Measurements from ENCODE around the gene BCL2L13.

BCL2L13 gene

GRCh38 chr22:17705546-17705945, 67.0 kb downstream of the BCL2L13 start:
- Histone ChIP-seq H3K36me3 (ENCODE audit: insufficient read depth, insufficient read length, low read length) (peaks cover 21% of the 10 kb centered on the region), H3K4me1 (ENCODE audit: insufficient read depth, insufficient read length) (no peaks in the 10 kb centered on the region), H3K9me3 (ENCODE audit: insufficient read depth, low read length) (no peaks in the 10 kb centered on the region), H3K9ac (ENCODE audit: insufficient read length, low read depth) (no peak overlapping the region), H3K4me3 (ENCODE audit: insufficient read length, low read depth) (no peak overlapping the region), H3K27me3 (ENCODE audit: insufficient read depth, insufficient read length) (no peaks in the 10 kb centered on the region)
- DNase-seq (ENCODE audit: low read depth, low spot score), result no peak
- TF ChIP-seq YY1 (IDR thresholded peaks at IDR 0.05; ENCODE audit: insufficient read depth, insufficient read length), result no peak
- no peak for TF ChIP-seq SUZ12 (IDR thresholded peaks at IDR 0.05; ENCODE audit: extremely low read depth, insufficient read depth, insufficient read length)
- no peak for TF ChIP-seq ZNF274 (IDR thresholded peaks at IDR 0.05; ENCODE audit: low read depth, low read length)

GRCh38 chr22:17705951-17706900, 67.7 kb downstream of the BCL2L13 start:
- Histone ChIP-seq H3K9me3 (ENCODE audit: insufficient read depth, low read length) (no peaks in the 10 kb centered on the region), H3K36me3 (ENCODE audit: insufficient read depth, insufficient read length, low read length) (peaks cover 21% of the 10 kb centered on the region), H3K9ac (ENCODE audit: insufficient read length, low read depth) (peak overlapping the region; percentile 42), H3K4me3 (ENCODE audit: insufficient read length, low read depth) (no peak overlapping the region), H3K4me1 (ENCODE audit: insufficient read depth, insufficient read length) (no peaks in the 10 kb centered on the region), H3K27me3 (ENCODE audit: insufficient read depth, insufficient read length) (no peaks in the 10 kb centered on the region)
- peak; percentile 28 for DNase-seq (ENCODE audit: low read depth, low spot score)
- TF ChIP-seq YY1 (IDR thresholded peaks at IDR 0.05; ENCODE audit: insufficient read depth, insufficient read length) (no peak), SUZ12 (IDR thresholded peaks at IDR 0.05; ENCODE audit: extremely low read depth, insufficient read depth, insufficient read length) (no peak), ZNF274 (IDR thresholded peaks at IDR 0.05; ENCODE audit: low read depth, low read length) (no peak)

- peaks cover 21% of the 10 kb centered on the region for H3K36me3 ChIP-seq (ENCODE audit: insufficient read depth, insufficient read length, low read length)
- H3K4me1 ChIP-seq (ENCODE audit: insufficient read depth, insufficient read length), result no peaks in the 10 kb centered on the region
- no peaks in the 10 kb centered on the region for H3K9me3 ChIP-seq (ENCODE audit: insufficient read depth, low read length)
- H3K27me3 ChIP-seq (ENCODE audit: insufficient read depth, insufficient read length), result no peaks in the 10 kb centered on the region
- TF ChIP-seq YY1 (IDR thresholded peaks at IDR 0.05; ENCODE audit: insufficient read depth, insufficient read length), result no peak
- TF ChIP-seq SUZ12 (IDR thresholded peaks at IDR 0.05; ENCODE audit: extremely low read depth, insufficient read depth, insufficient read length), result no peak
- no peak for TF ChIP-seq ZNF274 (IDR thresholded peaks at IDR 0.05; ENCODE audit: low read depth, low read length)
- no peak overlapping the region for H3K4me3 ChIP-seq (ENCODE audit: insufficient read length, low read depth)
- peak overlapping the region; percentile 42 for H3K9ac ChIP-seq (ENCODE audit: insufficient read length, low read depth)
- DNase-seq (ENCODE audit: low read depth, low spot score), result no peak
Measured at GRCh38 chr22:17706947-17707346, 68.4 kb downstream of the BCL2L13 start.

- H3K9me3 ChIP-seq (ENCODE audit: insufficient read depth, low read length), result no peaks in the 10 kb centered on the region
- H3K9ac ChIP-seq (ENCODE audit: insufficient read length, low read depth), result no peak overlapping the region
- no peaks in the 10 kb centered on the region for H3K4me1 ChIP-seq (ENCODE audit: insufficient read depth, insufficient read length)
- no peak overlapping the region for H3K4me3 ChIP-seq (ENCODE audit: insufficient read length, low read depth)
- H3K36me3 ChIP-seq (ENCODE audit: insufficient read depth, insufficient read length, low read length), result peaks cover 21% of the 10 kb centered on the region
- no peaks in the 10 kb centered on the region for H3K27me3 ChIP-seq (ENCODE audit: insufficient read depth, insufficient read length)
- TF ChIP-seq SUZ12 (IDR thresholded peaks at IDR 0.05; ENCODE audit: extremely low read depth, insufficient read depth, insufficient read length) (no peak), ZNF274 (IDR thresholded peaks at IDR 0.05; ENCODE audit: low read depth, low read length) (no peak), YY1 (IDR thresholded peaks at IDR 0.05; ENCODE audit: insufficient read depth, insufficient read length) (no peak)
- DNase-seq (ENCODE audit: low read depth, low spot score), result no peak
Measured at GRCh38 chr22:17707526-17707925, 69.0 kb downstream of the BCL2L13 start.

GRCh38 chr22:17710023-17710422, 71.5 kb downstream of the BCL2L13 start:
- Histone ChIP-seq H3K9me3 (ENCODE audit: insufficient read depth, low read length) (no peaks in the 10 kb centered on the region), H3K27me3 (ENCODE audit: insufficient read depth, insufficient read length) (no peaks in the 10 kb centered on the region), H3K9ac (ENCODE audit: insufficient read length, low read depth) (no peak overlapping the region), H3K4me3 (ENCODE audit: insufficient read length, low read depth) (no peak overlapping the region), H3K4me1 (ENCODE audit: insufficient read depth, insufficient read length) (no peaks in the 10 kb centered on the region), H3K36me3 (ENCODE audit: insufficient read depth, insufficient read length, low read length) (peaks cover 7% of the 10 kb centered on the region)
- no peak for DNase-seq (ENCODE audit: low read depth, low spot score)
- no peak for TF ChIP-seq YY1 (IDR thresholded peaks at IDR 0.05; ENCODE audit: insufficient read depth, insufficient read length)
- TF ChIP-seq ZNF274 (IDR thresholded peaks at IDR 0.05; ENCODE audit: low read depth, low read length), result no peak
- TF ChIP-seq SUZ12 (IDR thresholded peaks at IDR 0.05; ENCODE audit: extremely low read depth, insufficient read depth, insufficient read length), result no peak

GRCh38 chr22:17712441-17712840, 73.9 kb downstream of the BCL2L13 start:
- Histone ChIP-seq H3K4me3 (ENCODE audit: insufficient read length, low read depth) (no peak overlapping the region), H3K27me3 (ENCODE audit: insufficient read depth, insufficient read length) (no peaks in the 10 kb centered on the region), H3K4me1 (ENCODE audit: insufficient read depth, insufficient read length) (no peaks in the 10 kb centered on the region), H3K9ac (ENCODE audit: insufficient read length, low read depth) (no peak overlapping the region), H3K36me3 (ENCODE audit: insufficient read depth, insufficient read length, low read length) (peaks cover 7% of the 10 kb centered on the region), H3K9me3 (ENCODE audit: insufficient read depth, low read length) (no peaks in the 10 kb centered on the region)
- TF ChIP-seq YY1 (IDR thresholded peaks at IDR 0.05; ENCODE audit: insufficient read depth, insufficient read length) (no peak), ZNF274 (IDR thresholded peaks at IDR 0.05; ENCODE audit: low read depth, low read length) (no peak), SUZ12 (IDR thresholded peaks at IDR 0.05; ENCODE audit: extremely low read depth, insufficient read depth, insufficient read length) (no peak)
- DNase-seq (ENCODE audit: low read depth, low spot score), result no peak

- no peaks in the 10 kb centered on the region for H3K4me1 ChIP-seq (ENCODE audit: insufficient read depth, insufficient read length)
- H3K27me3 ChIP-seq (ENCODE audit: insufficient read depth, insufficient read length), result no peaks in the 10 kb centered on the region
- no peak overlapping the region for H3K9ac ChIP-seq (ENCODE audit: insufficient read length, low read depth)
- no peak for TF ChIP-seq YY1 (IDR thresholded peaks at IDR 0.05; ENCODE audit: insufficient read depth, insufficient read length)
- no peaks in the 10 kb centered on the region for H3K36me3 ChIP-seq (ENCODE audit: insufficient read depth, insufficient read length, low read length)
- H3K4me3 ChIP-seq (ENCODE audit: insufficient read length, low read depth), result no peak overlapping the region
- no peak for DNase-seq (ENCODE audit: low read depth, low spot score)
- H3K9me3 ChIP-seq (ENCODE audit: insufficient read depth, low read length), result no peaks in the 10 kb centered on the region
Measured at GRCh38 chr22:17716529-17716928, 78.0 kb downstream of the BCL2L13 start.
